ENCODE data around the gene ALG12. TPM values are rescaled to one million over a fixed set of nuclear protein-coding genes. Genes with fewer than 3 reads are reported as not detected.

The ALG12 gene
- total RNA-seq, 2 experiments from 2014 or later = 11.4 to 11.7 TPM

DNA sequence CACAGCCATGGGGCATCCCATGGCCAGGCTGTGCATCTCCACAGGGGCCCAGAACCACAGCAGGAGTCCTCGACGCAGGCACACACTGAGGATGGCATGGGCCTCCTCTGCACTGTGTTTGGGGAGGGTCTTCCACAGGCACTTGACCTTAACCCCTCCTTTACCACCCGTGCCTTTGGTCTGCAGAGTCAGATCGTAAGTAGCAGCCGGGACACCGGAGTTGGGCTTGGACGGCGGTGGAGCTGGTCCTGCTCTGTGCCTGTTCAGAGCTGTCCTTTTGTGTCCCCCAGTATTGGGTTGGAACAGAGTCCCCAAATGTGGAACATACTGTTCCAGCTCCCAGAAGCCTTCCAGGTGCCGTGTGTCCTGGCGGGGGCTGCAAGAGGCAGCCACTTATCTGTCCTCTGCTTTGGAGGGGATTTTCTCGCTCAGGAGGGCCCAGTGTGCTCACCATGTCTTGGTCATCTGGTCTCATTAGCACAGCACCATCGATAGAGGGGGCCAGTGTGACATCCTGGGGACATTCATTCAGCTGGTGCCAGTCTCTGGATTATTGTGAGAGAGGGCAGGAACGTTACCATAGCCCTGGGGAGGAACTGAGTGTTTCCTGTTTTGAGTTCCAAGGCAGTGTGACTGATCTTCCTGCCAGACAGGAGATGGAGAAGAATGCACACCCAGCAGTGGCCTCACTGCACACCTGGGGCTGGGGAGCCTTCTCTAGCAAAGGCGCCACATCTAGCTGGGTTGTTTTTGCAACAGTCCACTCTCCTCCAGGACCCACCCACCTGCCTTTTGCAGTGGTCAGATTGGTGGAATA, 12.6 kb upstream of the ALG12 start:
- Histone ChIP-seq H3K9me3 (ENCODE audit: low read length) (no peaks in the 10 kb centered on the region), H3K4me1 (ENCODE audit: insufficient read depth, low read length, poor library complexity, severe bottlenecking) (peaks cover 60% of the 10 kb centered on the region), H3K4me2 (ENCODE audit: low read length) (peak overlapping the region; percentile 77), H3K79me2 (ENCODE audit: insufficient read depth, low read depth, low read length) (no peaks in the 10 kb centered on the region), H3K27ac (ENCODE audit: low read depth, low read length, poor library complexity, severe bottlenecking) (peak overlapping the region; percentile 92), H2AFZ (ENCODE audit: low read length) (peak overlapping the region; percentile 31; the same call in 1 of the 2 replicates), H4K20me1 (ENCODE audit: insufficient read depth, low read length) (no peaks in the 10 kb centered on the region), H3K4me3 (ENCODE audit: low read depth, low read length, poor library complexity, severe bottlenecking) (peak overlapping the region; percentile 52), H3K36me3 (ENCODE audit: insufficient read depth, low read length) (no peaks in the 10 kb centered on the region), H3K9me2 (ENCODE audit: insufficient read depth, low read length) (no peaks in the 10 kb centered on the region)
- CTCF ChIA-PET (ENCODE audit: unreplicated experiment) = interaction anchor here (0.6 to 1.1 kb wide), 2 partner anchors 36 to 100 kb away, joined by 3 to 8 read pairs; no protein-coding TSS in a partner anchor
- peak; percentile 96 for DNase-seq (ENCODE audit: low spot score)
- POLR2A ChIA-PET = no interaction called here
- TF ChIP-seq EZH2phosphoT487 (IDR thresholded peaks at IDR 0.05; ENCODE audit: borderline replicate concordance, low read depth, low read length) = no peak
- TF ChIP-seq, protein P1, sequence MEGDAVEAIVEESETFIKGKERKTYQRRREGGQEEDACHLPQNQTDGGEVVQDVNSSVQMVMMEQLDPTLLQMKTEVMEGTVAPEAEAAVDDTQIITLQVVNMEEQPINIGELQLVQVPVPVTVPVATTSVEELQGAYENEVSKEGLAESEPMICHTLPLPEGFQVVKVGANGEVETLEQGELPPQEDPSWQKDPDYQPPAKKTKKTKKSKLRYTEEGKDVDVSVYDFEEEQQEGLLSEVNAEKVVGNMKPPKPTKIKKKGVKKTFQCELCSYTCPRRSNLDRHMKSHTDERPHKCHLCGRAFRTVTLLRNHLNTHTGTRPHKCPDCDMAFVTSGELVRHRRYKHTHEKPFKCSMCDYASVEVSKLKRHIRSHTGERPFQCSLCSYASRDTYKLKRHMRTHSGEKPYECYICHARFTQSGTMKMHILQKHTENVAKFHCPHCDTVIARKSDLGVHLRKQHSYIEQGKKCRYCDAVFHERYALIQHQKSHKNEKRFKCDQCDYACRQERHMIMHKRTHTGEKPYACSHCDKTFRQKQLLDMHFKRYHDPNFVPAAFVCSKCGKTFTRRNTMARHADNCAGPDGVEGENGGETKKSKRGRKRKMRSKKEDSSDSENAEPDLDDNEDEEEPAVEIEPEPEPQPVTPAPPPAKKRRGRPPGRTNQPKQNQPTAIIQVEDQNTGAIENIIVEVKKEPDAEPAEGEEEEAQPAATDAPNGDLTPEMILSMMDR (conservative IDR thresholded peaks at IDR 0.05; ENCODE audit: low read length) = peak; percentile 90
- no TSS peak for BruUV-seq (replicated peaks)
- intact Hi-C loops (cut with micrococcal nuclease; ENCODE audit: unreplicated experiment) = loop anchor here (1.0 to 10.0 kb wide), 7 partner anchors 29 to 576 kb away; partner anchors contain the start of gene PIM3

DNA sequence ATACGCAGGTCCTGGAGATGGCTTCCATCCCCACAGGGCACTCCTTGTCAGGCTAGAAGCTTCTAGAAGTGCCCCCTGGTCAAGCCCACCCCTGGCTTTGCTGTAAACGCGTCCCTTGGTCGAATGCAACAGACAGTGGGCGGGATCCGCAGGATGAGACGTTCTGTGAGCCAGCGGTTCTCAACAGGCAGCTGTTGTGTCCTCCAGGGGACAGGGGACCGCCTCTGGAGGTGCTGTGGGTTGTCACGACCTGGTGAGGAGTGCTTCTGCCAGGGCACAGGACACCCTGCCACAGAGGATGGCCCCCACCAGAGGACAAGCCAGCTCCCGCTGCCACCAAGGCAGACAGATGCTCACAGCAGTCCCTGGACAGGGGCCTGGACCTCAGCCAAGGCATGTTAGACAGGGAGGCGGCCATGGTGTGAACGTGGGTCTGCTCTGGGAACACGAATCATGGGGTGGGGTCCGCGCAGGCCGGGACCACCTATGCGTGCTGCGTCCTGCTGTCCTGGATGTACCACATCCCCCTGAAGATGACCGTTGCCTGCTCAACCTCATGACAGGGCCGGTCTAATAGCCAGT, 11.8 kb upstream of the ALG12 start:
- H3K4me3 ChIP-seq (ENCODE audit: low read depth, low read length, poor library complexity, severe bottlenecking) = peak overlapping the region; percentile 39
- H3K4me2 ChIP-seq (ENCODE audit: low read length) = peak overlapping the region; percentile 77
- TF ChIP-seq EZH2phosphoT487 (IDR thresholded peaks at IDR 0.05; ENCODE audit: borderline replicate concordance, low read depth, low read length) = no peak
- TF ChIP-seq, protein P1 (conservative IDR thresholded peaks at IDR 0.05; ENCODE audit: low read length) = no peak
- peak overlapping the region; percentile 92 for H3K27ac ChIP-seq (ENCODE audit: low read depth, low read length, poor library complexity, severe bottlenecking)
- DNase-seq (ENCODE audit: low spot score) = no peak
- CTCF ChIA-PET (ENCODE audit: unreplicated experiment) = no interaction called here
- peak overlapping the region; percentile 45; the same call in 1 of the 2 replicates for H2AFZ ChIP-seq (ENCODE audit: low read length)
- intact Hi-C loops (cut with micrococcal nuclease; ENCODE audit: unreplicated experiment) = loop anchor here (1.0 to 10.0 kb wide), 6 partner anchors 47 to 575 kb away; no protein-coding TSS in a partner anchor
- no TSS peak for BruUV-seq (replicated peaks)
- H3K79me2 ChIP-seq (ENCODE audit: insufficient read depth, low read depth, low read length) = no peaks in the 10 kb centered on the region
- H3K4me1 ChIP-seq (ENCODE audit: insufficient read depth, low read length, poor library complexity, severe bottlenecking) = peaks cover 67% of the 10 kb centered on the region
- H3K9me2 ChIP-seq (ENCODE audit: insufficient read depth, low read length) = no peaks in the 10 kb centered on the region
- POLR2A ChIA-PET = no interaction called here
- no peaks in the 10 kb centered on the region for H3K36me3 ChIP-seq (ENCODE audit: insufficient read depth, low read length)
- H3K9me3 ChIP-seq (ENCODE audit: low read length) = no peaks in the 10 kb centered on the region
- H4K20me1 ChIP-seq (ENCODE audit: insufficient read depth, low read length) = no peaks in the 10 kb centered on the region

Data from OCI-LY7 (cell line).